Astrocyte of the cerebellum (primary cell): Measurements from ENCODE around the gene WFS1.

Source experiments
- DNase-seq: peaks from one replicate; pipeline ENCODE4 v3.0.0-alpha.2; 2011; ENCODE audit warnings: low read depth
- H3K4me3 ChIP-seq: 2 replicates; pipeline ENCODE4 v1.5.1; 2011; ENCODE audit warnings: mild to moderate bottlenecking, low read depth, low read length, moderate library complexity
- in situ Hi-C: cut with HindIII; loops from 2 replicates; pipeline ENCODE4 v1.10.0; 2017; ENCODE audit warnings: low sequenced_read_pairs
- TF ChIP-seq, protein P1 (sequence below): IDR thresholded peaks from 2 replicates; pipeline ENCODE4 v1.5.1; 2012; ENCODE audit warnings: low read length, low read depth, moderate library complexity, mild to moderate bottlenecking; ENCODE audit errors: missing control alignments

Gene WFS1

DNA sequence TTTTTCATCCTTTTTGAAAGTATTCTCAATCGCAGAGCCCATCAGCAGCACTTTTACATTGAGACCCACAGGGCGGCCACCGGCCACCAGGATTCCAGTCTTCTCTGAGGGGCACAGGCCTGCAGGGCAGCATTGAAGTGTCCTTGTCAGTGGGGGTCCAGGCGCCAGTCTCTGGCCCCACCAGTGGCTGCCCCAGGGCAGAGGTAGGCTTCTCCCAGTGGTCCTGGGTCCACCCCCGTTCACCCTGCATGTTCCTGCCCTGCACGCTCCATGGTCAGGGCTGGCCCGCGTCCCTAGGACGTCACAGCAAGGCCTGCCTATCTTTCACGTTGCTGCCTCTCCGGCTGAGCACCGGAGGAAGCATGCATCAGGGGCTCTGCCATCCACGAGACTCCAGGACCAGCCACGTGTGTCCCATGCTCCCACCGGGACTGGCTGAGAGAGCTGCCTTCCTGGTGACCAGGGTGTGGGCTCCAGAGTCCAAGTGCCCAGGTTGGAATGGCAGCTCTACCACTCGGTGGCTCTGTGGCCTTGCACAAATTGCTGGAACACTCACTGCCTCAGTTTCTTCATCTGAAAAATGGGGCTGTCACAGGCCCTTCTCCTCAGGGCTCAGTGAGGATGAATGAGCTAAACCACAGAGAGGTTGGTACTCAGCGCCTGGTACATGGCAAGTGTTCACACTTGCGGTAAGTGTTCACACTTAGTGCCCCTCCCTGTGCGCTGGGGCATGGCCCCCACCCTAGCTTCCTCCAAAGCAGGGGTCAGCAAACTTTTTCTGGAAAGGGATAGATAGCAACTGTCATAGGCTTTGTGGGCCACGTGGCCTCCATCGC is 38.6 kb upstream of the WFS1 start:
- no peak for DNase-seq
- TF ChIP-seq, protein P1, sequence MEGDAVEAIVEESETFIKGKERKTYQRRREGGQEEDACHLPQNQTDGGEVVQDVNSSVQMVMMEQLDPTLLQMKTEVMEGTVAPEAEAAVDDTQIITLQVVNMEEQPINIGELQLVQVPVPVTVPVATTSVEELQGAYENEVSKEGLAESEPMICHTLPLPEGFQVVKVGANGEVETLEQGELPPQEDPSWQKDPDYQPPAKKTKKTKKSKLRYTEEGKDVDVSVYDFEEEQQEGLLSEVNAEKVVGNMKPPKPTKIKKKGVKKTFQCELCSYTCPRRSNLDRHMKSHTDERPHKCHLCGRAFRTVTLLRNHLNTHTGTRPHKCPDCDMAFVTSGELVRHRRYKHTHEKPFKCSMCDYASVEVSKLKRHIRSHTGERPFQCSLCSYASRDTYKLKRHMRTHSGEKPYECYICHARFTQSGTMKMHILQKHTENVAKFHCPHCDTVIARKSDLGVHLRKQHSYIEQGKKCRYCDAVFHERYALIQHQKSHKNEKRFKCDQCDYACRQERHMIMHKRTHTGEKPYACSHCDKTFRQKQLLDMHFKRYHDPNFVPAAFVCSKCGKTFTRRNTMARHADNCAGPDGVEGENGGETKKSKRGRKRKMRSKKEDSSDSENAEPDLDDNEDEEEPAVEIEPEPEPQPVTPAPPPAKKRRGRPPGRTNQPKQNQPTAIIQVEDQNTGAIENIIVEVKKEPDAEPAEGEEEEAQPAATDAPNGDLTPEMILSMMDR = no peak
- in situ Hi-C loops = no loop called here
- no peak overlapping the region for H3K4me3 ChIP-seq

GRCh38 chr4:6231663-6232165 is 37.9 kb upstream of the WFS1 start:
- TF ChIP-seq, protein P1 = no peak
- DNase-seq = no peak
- in situ Hi-C loops = no loop called here
- H3K4me3 ChIP-seq = no peak overlapping the region

DNA sequence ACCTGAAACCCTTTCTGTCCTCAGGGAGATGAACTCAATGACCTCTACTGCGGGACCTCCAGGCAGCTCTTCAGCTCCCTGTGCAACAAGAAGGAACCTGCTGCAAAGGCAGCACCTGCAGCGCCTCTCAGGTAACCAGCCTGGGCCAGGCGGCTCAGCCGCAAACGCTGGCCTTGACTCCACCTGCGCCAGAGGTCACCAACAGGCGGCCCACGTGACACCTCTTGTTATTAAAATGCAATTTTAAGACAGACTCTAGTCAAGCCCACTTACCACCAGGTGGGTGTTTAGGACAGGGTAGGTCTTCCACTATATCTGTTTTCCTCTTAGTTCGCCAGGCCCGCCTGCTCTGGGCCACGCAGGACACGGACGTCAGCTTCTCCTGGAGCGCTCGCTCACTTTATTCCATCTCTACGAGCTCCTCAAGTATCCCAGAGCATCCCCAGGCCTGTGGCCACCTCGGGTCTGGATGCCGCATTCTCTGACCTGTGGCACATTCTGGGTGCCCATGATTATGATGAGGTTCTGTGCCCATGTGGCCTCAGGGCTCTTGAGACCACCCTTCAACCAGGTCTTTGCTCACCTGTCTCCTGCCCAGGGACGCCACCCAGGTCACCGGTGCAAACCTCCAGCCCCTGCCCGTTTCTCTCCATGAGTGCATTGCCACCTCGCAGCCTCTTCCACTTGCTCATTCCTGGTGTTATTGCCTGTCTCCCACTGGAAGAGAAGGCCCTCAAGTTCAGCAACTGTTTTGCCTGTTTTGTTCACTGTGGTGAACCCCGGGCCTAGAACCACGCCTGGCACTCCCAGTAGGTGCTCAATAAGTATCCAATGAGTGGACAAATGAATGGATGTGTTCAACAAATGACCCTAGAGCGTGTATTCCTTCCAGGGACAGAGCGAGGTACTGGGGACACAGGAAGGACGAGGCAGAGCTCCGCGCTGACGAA is 36.5 kb upstream of the WFS1 start:
- no peak overlapping the region for H3K4me3 ChIP-seq
- TF ChIP-seq, protein P1 = no peak
- DNase-seq = no peak
- in situ Hi-C loops = no loop called here

DNA sequence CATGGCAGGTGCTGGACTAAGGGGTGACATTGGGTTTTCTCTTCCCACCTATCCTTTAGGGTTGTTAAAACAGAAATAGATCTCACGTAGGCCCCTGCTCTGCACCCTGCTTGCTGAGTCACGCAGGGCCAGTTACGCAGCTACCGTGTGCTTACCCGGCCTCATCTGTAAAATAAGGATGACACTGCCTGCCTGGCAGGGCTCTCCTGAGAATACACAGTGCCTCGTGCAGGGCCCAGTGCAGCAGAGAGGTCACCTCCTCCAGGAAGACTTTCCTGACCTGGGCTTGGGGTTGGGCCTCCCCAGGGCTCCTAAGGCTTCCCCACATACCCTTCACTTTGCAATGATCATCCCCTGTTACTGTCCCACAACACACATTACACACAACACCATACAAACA is 35.7 kb upstream of the WFS1 start:
- TF ChIP-seq, protein P1 = no peak
- H3K4me3 ChIP-seq = no peak overlapping the region
- in situ Hi-C loops = no loop called here
- no peak for DNase-seq

- H3K4me3 ChIP-seq = no peak overlapping the region
- in situ Hi-C loops = no loop called here
- TF ChIP-seq, protein P1 = no peak
- DNase-seq = no peak
These were observed 34.6 kb upstream of the WFS1 start for GRCh38 chr4:6235012-6235411.

DNA sequence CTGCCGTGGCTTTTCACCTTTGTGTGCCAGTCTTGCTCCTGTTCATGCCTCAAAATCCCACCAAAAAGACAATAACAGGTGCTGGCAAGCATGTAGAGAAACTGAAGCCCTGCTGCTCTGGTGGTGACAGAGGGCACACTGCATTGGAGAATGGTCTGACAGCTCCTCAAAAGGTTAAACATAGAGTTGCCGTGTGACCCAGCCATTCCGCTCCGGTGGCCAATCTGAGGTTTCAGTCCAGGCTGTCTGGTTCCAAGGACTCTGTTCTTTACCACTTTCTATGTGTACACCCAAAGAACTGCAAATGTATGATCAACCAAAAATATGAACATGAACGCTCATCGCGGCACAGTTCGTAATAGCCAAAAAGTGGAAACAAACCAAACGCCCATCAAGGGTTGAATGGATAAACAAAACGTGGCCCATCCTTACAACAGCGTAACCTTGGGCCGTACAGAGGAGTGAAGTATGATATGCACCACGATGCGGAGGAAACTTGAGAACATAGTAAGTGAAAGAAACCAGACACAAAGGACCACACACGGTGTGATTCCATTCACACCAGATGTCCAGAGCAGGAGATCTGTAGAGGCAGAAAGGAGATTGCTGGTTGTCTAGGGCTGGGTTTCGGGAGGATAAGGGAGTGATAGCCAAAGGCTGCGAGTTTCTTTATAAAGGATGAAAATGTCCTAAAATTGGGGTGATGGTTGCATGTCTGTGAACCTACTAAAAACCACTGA is 33.6 kb upstream of the WFS1 start:
- H3K4me3 ChIP-seq = no peak overlapping the region
- no peak for DNase-seq
- in situ Hi-C loops = no loop called here
- TF ChIP-seq, protein P1 = no peak
